Measurements from ENCODE around the gene DNM1.

DNM1 gene

DNA sequence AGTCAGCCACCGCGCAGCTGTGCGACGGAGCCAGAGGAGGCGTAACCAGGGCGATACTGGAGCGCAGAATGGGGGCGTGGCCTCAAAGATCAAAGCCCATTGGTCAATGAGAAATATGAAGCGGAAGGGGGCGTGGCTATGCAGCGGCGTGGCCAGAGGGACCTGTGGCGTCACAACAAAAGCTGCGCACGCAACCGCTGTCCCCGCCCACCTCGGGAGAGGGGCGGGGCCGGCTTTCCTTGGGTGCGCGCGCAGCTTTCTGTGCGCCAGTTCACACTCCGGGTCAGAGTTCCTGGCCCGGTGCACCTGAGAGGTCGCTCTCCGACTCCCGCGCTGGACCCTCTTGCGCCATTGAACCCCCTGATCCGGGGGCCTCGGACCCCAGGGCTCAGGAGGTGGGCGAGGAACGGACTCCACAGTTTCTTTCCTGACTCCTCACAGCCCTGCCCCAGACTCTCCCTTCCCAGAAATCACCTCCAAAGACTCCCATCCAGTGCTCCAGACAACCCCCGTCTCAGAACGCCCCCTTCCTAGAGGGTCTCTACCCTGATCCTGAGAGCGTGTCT, 72.9 kb downstream of the DNM1 start, which contains the start of gene SWI5:
Gene SWI5 (plus strand): TSS at position 269 of the 566 bp plus-strand sequence.
- TF ChIP-seq EP300 (IDR thresholded peaks at IDR 0.05; ENCODE audit: borderline replicate concordance) (no peak), EGR1 (IDR thresholded peaks at IDR 0.05) (no peak), NFIC (IDR thresholded peaks at IDR 0.05) (peak; percentile 36; the same call in 1 of the 2 replicates), CEBPB (IDR thresholded peaks at IDR 0.05) (peak; percentile 39; the same call in 1 of the 2 replicates), TAF1 (IDR thresholded peaks at IDR 0.05; ENCODE audit: low read depth) (peak; percentile 90), CREB1 (IDR thresholded peaks at IDR 0.05; ENCODE audit: low read depth) (peak; percentile 46; the same call in 1 of the 2 replicates), MAX (IDR thresholded peaks at IDR 0.05) (peak; percentile 8; the same call in 1 of the 2 replicates), ZBTB7A (IDR thresholded peaks at IDR 0.05; ENCODE audit: low read depth) (no peak), TEAD4 (IDR thresholded peaks at IDR 0.05) (no peak), RAD21 (IDR thresholded peaks at IDR 0.05; ENCODE audit: low read depth) (no peak), REST (IDR thresholded peaks at IDR 0.05; ENCODE audit: low read depth) (no peak), FOXM1 (IDR thresholded peaks at IDR 0.05; ENCODE audit: borderline replicate concordance, low read depth) (no peak), TCF12 (IDR thresholded peaks at IDR 0.05; ENCODE audit: low read depth) (0 out of 2 replicates have a peak, but pooled peaks have one; percentile 11), YY1 (IDR thresholded peaks at IDR 0.05; ENCODE audit: low read depth) (no peak)
- TF ChIP-seq, protein P1, sequence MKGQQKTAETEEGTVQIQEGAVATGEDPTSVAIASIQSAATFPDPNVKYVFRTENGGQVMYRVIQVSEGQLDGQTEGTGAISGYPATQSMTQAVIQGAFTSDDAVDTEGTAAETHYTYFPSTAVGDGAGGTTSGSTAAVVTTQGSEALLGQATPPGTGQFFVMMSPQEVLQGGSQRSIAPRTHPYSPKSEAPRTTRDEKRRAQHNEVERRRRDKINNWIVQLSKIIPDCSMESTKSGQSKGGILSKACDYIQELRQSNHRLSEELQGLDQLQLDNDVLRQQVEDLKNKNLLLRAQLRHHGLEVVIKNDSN (IDR thresholded peaks at IDR 0.05), result peak; percentile 51

DNA sequence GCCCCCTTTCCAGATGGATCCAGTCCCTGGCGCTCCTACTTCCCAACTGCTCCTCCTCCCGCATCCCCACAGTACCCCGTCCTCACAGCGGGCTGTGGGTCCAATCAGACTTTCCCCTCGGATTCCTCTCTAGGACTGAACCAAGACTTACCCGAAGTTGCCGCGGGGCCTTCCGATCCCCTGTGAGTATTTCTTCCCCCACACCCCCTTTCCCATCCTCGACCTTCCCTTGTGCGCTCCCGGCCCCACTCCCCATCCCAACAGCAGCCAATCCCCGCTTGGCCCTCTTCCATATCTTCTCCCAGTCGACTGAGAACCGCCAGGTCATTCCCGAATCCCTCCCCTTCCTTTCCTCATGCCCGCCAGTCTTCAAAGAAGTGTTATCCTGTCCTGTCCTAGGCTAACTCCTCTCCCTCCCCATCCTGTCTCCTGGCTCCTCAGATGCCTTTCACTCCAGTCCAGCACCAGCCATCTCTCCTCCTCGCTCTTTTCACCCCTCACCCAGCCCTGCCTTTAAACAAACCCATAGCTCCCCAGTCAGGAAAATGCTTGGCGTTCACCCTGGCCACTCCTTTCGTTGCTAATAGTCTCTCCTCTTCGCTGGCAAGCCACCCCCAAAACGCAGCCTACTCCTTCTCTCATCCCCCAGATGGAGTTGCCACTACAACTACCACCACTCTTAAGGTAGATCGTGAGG, 73.5 kb downstream of the DNM1 start:
- no peak for TF ChIP-seq RAD21 (IDR thresholded peaks at IDR 0.05; ENCODE audit: low read depth)
- no peak for TF ChIP-seq TCF12 (IDR thresholded peaks at IDR 0.05; ENCODE audit: low read depth)
- TF ChIP-seq CREB1 (IDR thresholded peaks at IDR 0.05; ENCODE audit: low read depth), result no peak
- TF ChIP-seq TEAD4 (IDR thresholded peaks at IDR 0.05), result no peak
- TF ChIP-seq CEBPB (IDR thresholded peaks at IDR 0.05), result no peak
- TF ChIP-seq MAX (IDR thresholded peaks at IDR 0.05), result no peak; the same call in 1 of the 2 replicates
- no peak for TF ChIP-seq REST (IDR thresholded peaks at IDR 0.05; ENCODE audit: low read depth)
- TF ChIP-seq ZBTB7A (IDR thresholded peaks at IDR 0.05; ENCODE audit: low read depth), result 0 out of 2 replicates have a peak, but pooled peaks have one; percentile 38

GRCh38 chr9:128279088-128280073, 76.2 kb downstream of the DNM1 start:
- TF ChIP-seq, protein P1 (IDR thresholded peaks at IDR 0.05), result peak; percentile 34; the same call in 1 of the 2 replicates

DNA sequence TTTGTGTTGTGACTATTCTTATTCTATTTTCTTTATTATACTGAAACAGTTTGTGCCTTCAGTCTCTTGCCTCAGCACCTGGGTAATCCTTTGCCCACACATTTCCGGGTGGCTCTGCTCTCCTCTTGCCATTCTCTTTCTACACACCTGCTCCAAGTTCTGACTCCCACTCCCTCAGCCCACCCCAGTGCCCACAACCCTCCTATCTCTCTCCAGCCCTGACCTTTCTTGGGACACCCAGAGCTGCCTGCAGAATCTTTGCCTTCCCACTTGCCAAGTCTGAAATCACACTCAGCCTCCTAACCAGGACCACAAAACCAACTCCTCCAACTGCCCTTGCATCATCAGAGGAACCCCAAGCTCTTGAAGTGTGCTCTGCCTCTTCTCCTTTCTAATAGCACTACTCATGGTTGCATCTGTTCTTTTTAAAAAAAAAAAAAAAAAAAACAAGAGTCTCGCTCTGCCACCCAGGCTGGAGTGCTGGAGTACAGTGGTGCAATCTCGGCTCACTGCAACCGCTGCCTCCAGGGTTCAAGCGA, 77.0 kb downstream of the DNM1 start:
- TF ChIP-seq REST (IDR thresholded peaks at IDR 0.05; ENCODE audit: low read depth), result no peak
